Kidney (tissue), 14 donors: Measurements from ENCODE around the gene YWHAH. TPM values are rescaled to one million over a fixed set of nuclear protein-coding genes. Genes with fewer than 3 reads are reported as not detected.

Experiments
- DNase-seq, 5 donors: peaks; one replicate each; pipeline ENCODE4 v3.0.0-alpha.2; 2013 to 2020
- FAIRE-seq: peaks from 2 replicates; lab custom pipeline; 2012; peaks lifted over from hg19 to GRCh38; lab: Jason Lieb, UNC
- H3K27ac ChIP-seq, 2 donors: one replicate each; pipeline ENCODE4 v1.7.0; 2013; ENCODE audit warnings: low read depth in 2 of 2, low read length in 2 of 2, inconsistent platforms in 1 of 2
- H3K27me3 ChIP-seq: one replicate; pipeline ENCODE4 v1.7.1; 2013; ENCODE audit warnings: low read length, inconsistent platforms; ENCODE audit not compliant: control insufficient read depth, insufficient read depth
- H3K36me3 ChIP-seq, 3 donors: one replicate each; pipeline versions ENCODE4 v1.7.0 to v1.7.1; 2013; ENCODE audit warnings: low read length in 3 of 3, control low read depth in 1 of 3, inconsistent platforms in 1 of 3; ENCODE audit not compliant: insufficient read depth in 3 of 3, control insufficient read depth in 2 of 3
- H3K4me1 ChIP-seq, 3 donors: one replicate each; pipeline versions ENCODE4 v1.7.0 to v1.7.1; 2013; ENCODE audit warnings: low read length in 3 of 3, inconsistent platforms in 1 of 3, low read depth in 1 of 3; ENCODE audit not compliant: control insufficient read depth in 2 of 3, insufficient read depth in 2 of 3
- H3K4me3 ChIP-seq, 3 donors: one replicate each; pipeline versions ENCODE4 v1.7.0 to v1.8.1; 2013; ENCODE audit warnings: low read length in 3 of 3, control low read depth in 1 of 3, inconsistent platforms in 1 of 3
- H3K9ac ChIP-seq, 3 donors: one replicate each; pipeline versions ENCODE4 v1.7.0 to v1.7.1; 2013; ENCODE audit warnings: low read length in 3 of 3, control low read depth in 1 of 3, inconsistent platforms in 1 of 3
- H3K9me3 ChIP-seq, 3 donors: one replicate each; pipeline versions ENCODE4 v1.7.0 to v1.7.1; 2013; ENCODE audit warnings: low read length in 3 of 3, control low read depth in 1 of 3, inconsistent platforms in 1 of 3; ENCODE audit not compliant: control insufficient read depth in 2 of 3, insufficient read depth in 1 of 3
- CTCF ChIP-seq: IDR thresholded peaks from 3 replicates; pipeline ENCODE4 v1.5.1; 2012; ENCODE audit warnings: mild to moderate bottlenecking, moderate library complexity, borderline replicate concordance; ENCODE audit not compliant: insufficient read depth; ENCODE audit errors: extremely low read depth
- intact Hi-C: fragments of 100-400 bp; cut with DNase I; formaldehyde crosslinking; loops from one replicate; pipeline ENCODE4 v1.11.1; 2022
- polyA plus RNA-seq: library from polyadenylated mRNA; stranded (reverse); fragments of 350-450 nt; fragmentation: Illumina TruSeq; extraction: RNeasy Lipid Tissue Mini Kit (QIAGEN cat#74804); gene quantifications from one replicate; pipeline ENCODE4 v1.2.3, GENCODE V29; 2014; ENCODE audit warnings: low read depth, low replicate concordance; ENCODE audit not compliant: insufficient read depth
- total RNA-seq: library from RNA; stranded (reverse); fragmentation: NEBNext Ultra II Directional; extraction: Animal tissue kit (Norgen Biotek cat#: 25700); gene quantifications from one replicate; pipeline ENCODE4 v1.2.1, GENCODE V29; 2021
- donor health status: control.
- donor health status: control.
- donor health status: control.
- donor health status: control.
- donor health status: control.
- donor health status: DM: yes; HTN: yes; CAD: no.
- donor health status: Normal renal cell carcinoma (clear cell type).

YWHAH gene
- total and polyA plus RNA-seq, 2 donors from 2014 or later, result 82.0 to 274 TPM

- no peaks in the 10 kb centered on the region for H3K27me3 ChIP-seq
- H3K9me3 ChIP-seq, result no peaks in the 10 kb centered on the region
- H3K4me1 ChIP-seq, result peaks cover 0 to 6% (median 0%) of the 10 kb centered on the region in 3 donors
- intact Hi-C loops, result no loop called here
- H3K27ac ChIP-seq, result peak overlapping the region in 1 of 2 donors; percentile 48
- no peak for FAIRE-seq
- no peak for DNase-seq
- H3K9ac ChIP-seq, result peak overlapping the region in 1 of 3 donors; percentile 17
- no peak overlapping the region for H3K4me3 ChIP-seq
- TF ChIP-seq CTCF, result no peak
- no peaks in the 10 kb centered on the region for H3K36me3 ChIP-seq
Measured at GRCh38 chr22:31991102-31991839, 46.9 kb downstream of the YWHAH start.

- H3K27me3 ChIP-seq, result no peaks in the 10 kb centered on the region
- no peak overlapping the region for H3K9ac ChIP-seq
- intact Hi-C loops, result no loop called here
- no peaks in the 10 kb centered on the region for H3K36me3 ChIP-seq
- DNase-seq (no peak), FAIRE-seq (no peak)
- no peaks in the 10 kb centered on the region for H3K9me3 ChIP-seq
- TF ChIP-seq CTCF, result no peak
- no peak overlapping the region for H3K4me3 ChIP-seq
- peaks cover 0 to 6% (median 0%) of the 10 kb centered on the region in 3 donors for H3K4me1 ChIP-seq
- H3K27ac ChIP-seq, result no peak overlapping the region
Measured at GRCh38 chr22:31995046-31995445, 50.7 kb downstream of the YWHAH start.

- Histone ChIP-seq H3K4me1 (peaks cover 0 to 4% (median 0%) of the 10 kb centered on the region in 3 donors), H3K27ac (no peak overlapping the region), H3K9ac (no peak overlapping the region), H3K9me3 (no peaks in the 10 kb centered on the region), H3K4me3 (no peak overlapping the region), H3K27me3 (no peaks in the 10 kb centered on the region), H3K36me3 (no peaks in the 10 kb centered on the region)
- TF ChIP-seq CTCF, result no peak
- DNase-seq, result no peak
- intact Hi-C loops, result no loop called here
- FAIRE-seq, result no peak
Measured at GRCh38 chr22:31995807-31996206, 51.5 kb downstream of the YWHAH start.
